ENCODE results near the gene ROBO1. TPM values are rescaled to one million over a fixed set of nuclear protein-coding genes. Genes with fewer than 3 reads are reported as not detected.
A peak's percentile ranks its signal among the peaks of the same experiment; 100 is the strongest.

The ROBO1 gene
- total RNA-seq, 1 donor from 2014 or later: 20.8 TPM

DNA sequence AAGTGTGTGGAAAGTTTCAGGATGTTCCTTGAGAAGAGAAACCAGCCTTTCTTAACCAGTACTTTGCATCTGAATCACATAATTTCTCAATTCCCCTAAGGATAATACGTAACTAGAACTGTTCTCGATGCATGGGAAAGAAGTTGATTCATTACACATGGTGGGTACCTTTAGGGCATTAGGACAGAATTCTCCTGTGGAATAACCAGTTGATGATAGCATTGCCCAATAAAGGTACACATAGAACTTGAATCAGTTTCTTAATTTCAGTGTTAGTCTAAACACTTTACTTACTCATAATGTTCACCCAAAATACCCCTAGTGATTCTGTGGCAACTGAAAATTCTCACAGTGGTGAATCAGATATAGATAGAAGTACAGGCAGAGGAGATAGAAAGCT is 1030.9 kb downstream of the ROBO1 start:
- peak; percentile 85 for DNase-seq (ENCODE audit: low read depth)

DNA sequence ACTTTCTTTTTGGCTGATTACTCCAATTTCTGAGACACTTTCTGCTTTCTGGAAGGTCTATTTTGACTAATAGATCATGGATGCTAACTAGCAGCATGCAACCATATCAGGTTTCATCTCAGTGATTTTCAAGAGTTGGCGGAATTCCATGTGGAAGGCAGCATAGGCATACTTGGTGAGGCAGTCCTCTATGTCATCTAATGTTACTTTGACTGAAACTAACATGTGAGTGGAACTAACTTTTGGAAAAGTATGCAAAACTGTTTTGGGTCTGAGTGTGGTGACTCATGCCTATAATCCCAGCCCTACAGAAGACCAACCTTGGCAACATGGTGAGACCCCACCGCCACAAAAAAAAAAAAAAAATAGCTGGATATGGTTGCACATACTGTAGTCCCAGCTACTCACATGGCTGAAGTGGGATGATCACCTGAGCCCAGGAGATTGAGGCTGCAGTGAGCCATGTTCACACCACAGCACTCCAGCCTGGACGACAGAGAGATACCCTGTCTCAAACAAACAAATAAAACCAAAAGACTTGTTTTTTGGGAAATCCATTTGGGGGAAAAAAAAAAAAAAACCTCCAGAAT is 1033.7 kb downstream of the ROBO1 start:
- Histone ChIP-seq H3K27me3 (ENCODE audit: control insufficient read depth, insufficient read depth, low read length) (no peaks in the 10 kb centered on the region), H3K4me3 (ENCODE audit: low read depth, low read length) (no peak overlapping the region), H3K36me3 (ENCODE audit: control insufficient read depth, insufficient read depth, low read length) (no peaks in the 10 kb centered on the region)
- no peak for FAIRE-seq
- TF ChIP-seq, protein P1, sequence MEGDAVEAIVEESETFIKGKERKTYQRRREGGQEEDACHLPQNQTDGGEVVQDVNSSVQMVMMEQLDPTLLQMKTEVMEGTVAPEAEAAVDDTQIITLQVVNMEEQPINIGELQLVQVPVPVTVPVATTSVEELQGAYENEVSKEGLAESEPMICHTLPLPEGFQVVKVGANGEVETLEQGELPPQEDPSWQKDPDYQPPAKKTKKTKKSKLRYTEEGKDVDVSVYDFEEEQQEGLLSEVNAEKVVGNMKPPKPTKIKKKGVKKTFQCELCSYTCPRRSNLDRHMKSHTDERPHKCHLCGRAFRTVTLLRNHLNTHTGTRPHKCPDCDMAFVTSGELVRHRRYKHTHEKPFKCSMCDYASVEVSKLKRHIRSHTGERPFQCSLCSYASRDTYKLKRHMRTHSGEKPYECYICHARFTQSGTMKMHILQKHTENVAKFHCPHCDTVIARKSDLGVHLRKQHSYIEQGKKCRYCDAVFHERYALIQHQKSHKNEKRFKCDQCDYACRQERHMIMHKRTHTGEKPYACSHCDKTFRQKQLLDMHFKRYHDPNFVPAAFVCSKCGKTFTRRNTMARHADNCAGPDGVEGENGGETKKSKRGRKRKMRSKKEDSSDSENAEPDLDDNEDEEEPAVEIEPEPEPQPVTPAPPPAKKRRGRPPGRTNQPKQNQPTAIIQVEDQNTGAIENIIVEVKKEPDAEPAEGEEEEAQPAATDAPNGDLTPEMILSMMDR (IDR thresholded peaks at IDR 0.05; ENCODE audit: insufficient read depth, low read length, severe bottlenecking): no peak
- peak; percentile 28 for DNase-seq (ENCODE audit: low read depth)

More for the DNA sequence above, 1030.9 kb downstream of the ROBO1 start:
- no peaks in the 10 kb centered on the region for H3K27me3 ChIP-seq (ENCODE audit: control insufficient read depth, insufficient read depth, low read length)
- no peak for FAIRE-seq
- TF ChIP-seq, protein P1 (IDR thresholded peaks at IDR 0.05; ENCODE audit: insufficient read depth, low read length, severe bottlenecking): no peak
- H3K36me3 ChIP-seq (ENCODE audit: control insufficient read depth, insufficient read depth, low read length): no peaks in the 10 kb centered on the region
- H3K4me3 ChIP-seq (ENCODE audit: low read depth, low read length): no peak overlapping the region

DNA sequence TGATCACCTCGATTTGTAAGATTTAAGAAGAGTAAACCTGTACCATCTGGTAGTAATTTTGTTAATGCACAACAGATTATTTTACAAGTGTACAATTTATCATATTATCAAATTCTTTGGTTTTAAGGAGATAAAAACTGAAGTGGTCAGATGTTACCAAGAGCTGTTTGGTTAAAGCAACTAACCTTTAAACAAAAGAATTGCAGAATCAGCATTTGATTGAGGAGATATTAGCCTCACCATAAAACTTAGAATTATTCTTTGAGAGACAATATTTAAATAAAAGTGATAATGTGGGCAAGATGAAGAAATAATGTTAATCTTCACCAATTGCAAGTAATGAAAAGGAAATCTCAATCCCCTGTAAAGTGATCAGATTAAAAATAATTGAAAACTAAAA is 1034.9 kb downstream of the ROBO1 start:
- TF ChIP-seq, protein P1 (IDR thresholded peaks at IDR 0.05; ENCODE audit: insufficient read depth, low read length, severe bottlenecking): no peak
- H3K27me3 ChIP-seq (ENCODE audit: control insufficient read depth, insufficient read depth, low read length): no peaks in the 10 kb centered on the region
- FAIRE-seq (no peak), DNase-seq (ENCODE audit: low read depth) (no peak)
- H3K36me3 ChIP-seq (ENCODE audit: control insufficient read depth, insufficient read depth, low read length): no peaks in the 10 kb centered on the region
- no peak overlapping the region for H3K4me3 ChIP-seq (ENCODE audit: low read depth, low read length)

DNA sequence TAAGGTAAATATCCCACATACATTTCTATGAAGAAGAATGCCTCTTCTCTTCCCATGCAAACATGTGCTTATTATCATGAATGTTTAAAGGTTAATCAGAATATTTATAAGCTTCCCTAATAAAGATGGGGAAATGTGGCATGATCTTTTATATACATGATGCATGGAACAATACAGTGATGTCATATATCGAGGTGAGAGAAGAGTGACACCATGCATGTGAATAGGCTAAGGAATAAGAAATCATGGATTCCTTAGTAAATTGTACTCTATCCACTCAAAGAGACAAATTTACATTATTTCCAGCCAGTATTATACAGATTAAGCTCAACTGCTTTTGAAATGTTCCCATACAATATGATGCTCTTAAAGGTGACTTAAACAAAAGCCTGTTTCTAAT is 1035.3 kb downstream of the ROBO1 start:
- H3K36me3 ChIP-seq (ENCODE audit: control insufficient read depth, insufficient read depth, low read length): no peaks in the 10 kb centered on the region
- no peak for FAIRE-seq
- H3K4me3 ChIP-seq (ENCODE audit: low read depth, low read length): no peak overlapping the region
- TF ChIP-seq, protein P1 (IDR thresholded peaks at IDR 0.05; ENCODE audit: insufficient read depth, low read length, severe bottlenecking): no peak
- DNase-seq (ENCODE audit: low read depth): no peak
- H3K27me3 ChIP-seq (ENCODE audit: control insufficient read depth, insufficient read depth, low read length): no peaks in the 10 kb centered on the region

DNA sequence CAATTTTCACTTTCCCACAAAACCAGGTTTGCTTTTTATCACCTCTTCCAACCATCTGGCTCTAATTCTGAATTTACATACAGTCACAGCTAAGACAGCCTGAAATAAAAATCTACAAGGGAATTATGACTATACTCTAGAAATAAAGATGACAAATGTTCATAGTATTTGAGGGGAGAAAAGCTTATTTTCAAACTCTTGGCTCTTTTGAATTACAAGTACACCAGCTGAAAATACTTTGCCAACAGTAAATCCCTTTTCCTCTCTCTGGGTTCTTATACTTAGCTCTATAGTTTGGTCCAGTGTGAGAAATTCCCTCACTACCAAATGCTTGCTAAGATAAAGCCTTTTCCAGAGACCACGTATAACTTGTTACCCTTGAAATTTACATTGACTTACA is 1037.9 kb downstream of the ROBO1 start:
- DNase-seq (ENCODE audit: low read depth): no peak
- FAIRE-seq: no peak
- Histone ChIP-seq H3K36me3 (ENCODE audit: control insufficient read depth, insufficient read depth, low read length) (no peaks in the 10 kb centered on the region), H3K4me3 (ENCODE audit: low read depth, low read length) (no peak overlapping the region), H3K27me3 (ENCODE audit: control insufficient read depth, insufficient read depth, low read length) (no peaks in the 10 kb centered on the region)
- TF ChIP-seq, protein P1 (IDR thresholded peaks at IDR 0.05; ENCODE audit: insufficient read depth, low read length, severe bottlenecking): no peak

Measured in bronchial epithelial cell (primary cell).